ENCODE measurements around the gene TAF4.
"Not testable (repeated sequence)": the region's sequence is repeated elsewhere in the genome, so short reads cannot be mapped to it uniquely, and the experiment has no call there.

The TAF4 gene

DNA sequence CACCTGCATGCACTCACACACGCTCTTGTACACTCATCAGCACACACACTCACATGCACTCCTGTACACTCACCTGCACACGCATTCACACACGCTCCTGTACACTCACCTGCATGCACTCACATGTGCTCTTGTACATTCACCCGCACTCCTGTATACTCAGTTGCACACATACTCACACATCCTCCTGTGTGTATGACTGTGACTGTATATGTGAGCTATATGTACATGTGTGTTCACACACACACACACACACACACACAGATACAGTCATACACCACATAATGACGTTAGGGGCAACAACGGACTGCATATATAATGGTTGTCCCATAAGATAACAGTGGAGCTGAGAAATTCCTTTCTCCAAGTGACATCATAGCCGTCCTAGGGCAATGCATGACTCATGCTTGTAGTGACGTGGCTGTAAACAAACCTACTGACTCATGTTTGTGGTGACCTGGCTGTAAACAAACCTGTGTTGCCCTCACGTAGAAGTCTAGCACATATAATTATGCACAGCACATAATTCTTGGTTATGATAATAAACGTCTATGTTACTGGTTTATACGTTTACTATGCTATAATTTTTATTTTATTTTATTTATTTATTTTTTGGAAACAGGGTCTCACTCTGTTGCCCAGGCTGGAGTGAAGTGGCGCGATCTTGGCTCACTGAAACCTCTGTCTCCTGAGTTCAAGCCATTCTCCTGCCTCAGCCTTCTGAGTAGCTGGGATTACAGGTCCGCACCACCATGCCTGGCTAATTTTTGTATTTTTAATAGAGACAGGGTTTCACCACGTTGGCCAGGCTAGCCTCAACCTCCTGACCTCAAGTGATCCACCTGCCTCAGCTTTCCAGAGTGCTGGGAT lies 22.8 kb upstream of the TAF4 start:
- peak; percentile 41 for DNase-seq (ENCODE audit: low read depth)
- TF ChIP-seq, protein P1, sequence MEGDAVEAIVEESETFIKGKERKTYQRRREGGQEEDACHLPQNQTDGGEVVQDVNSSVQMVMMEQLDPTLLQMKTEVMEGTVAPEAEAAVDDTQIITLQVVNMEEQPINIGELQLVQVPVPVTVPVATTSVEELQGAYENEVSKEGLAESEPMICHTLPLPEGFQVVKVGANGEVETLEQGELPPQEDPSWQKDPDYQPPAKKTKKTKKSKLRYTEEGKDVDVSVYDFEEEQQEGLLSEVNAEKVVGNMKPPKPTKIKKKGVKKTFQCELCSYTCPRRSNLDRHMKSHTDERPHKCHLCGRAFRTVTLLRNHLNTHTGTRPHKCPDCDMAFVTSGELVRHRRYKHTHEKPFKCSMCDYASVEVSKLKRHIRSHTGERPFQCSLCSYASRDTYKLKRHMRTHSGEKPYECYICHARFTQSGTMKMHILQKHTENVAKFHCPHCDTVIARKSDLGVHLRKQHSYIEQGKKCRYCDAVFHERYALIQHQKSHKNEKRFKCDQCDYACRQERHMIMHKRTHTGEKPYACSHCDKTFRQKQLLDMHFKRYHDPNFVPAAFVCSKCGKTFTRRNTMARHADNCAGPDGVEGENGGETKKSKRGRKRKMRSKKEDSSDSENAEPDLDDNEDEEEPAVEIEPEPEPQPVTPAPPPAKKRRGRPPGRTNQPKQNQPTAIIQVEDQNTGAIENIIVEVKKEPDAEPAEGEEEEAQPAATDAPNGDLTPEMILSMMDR (conservative IDR thresholded peaks at IDR 0.05; ENCODE audit: low read depth, low read length), result no peak
- no peak overlapping the region for H3K4me3 ChIP-seq (ENCODE audit: low read length)

GRCh38 chr20:62087632-62088031 lies 22.0 kb upstream of the TAF4 start:
- DNase-seq (ENCODE audit: low read depth), result no peak
- TF ChIP-seq, protein P1 (conservative IDR thresholded peaks at IDR 0.05; ENCODE audit: low read depth, low read length), result no peak
- H3K4me3 ChIP-seq (ENCODE audit: low read length), result no peak overlapping the region

GRCh38 chr20:62087227-62087626 lies 21.5 kb upstream of the TAF4 start:
- H3K4me3 ChIP-seq (ENCODE audit: low read length), result no peak overlapping the region
- TF ChIP-seq, protein P1 (conservative IDR thresholded peaks at IDR 0.05; ENCODE audit: low read depth, low read length), result no peak
- no peak for DNase-seq (ENCODE audit: low read depth)

DNA sequence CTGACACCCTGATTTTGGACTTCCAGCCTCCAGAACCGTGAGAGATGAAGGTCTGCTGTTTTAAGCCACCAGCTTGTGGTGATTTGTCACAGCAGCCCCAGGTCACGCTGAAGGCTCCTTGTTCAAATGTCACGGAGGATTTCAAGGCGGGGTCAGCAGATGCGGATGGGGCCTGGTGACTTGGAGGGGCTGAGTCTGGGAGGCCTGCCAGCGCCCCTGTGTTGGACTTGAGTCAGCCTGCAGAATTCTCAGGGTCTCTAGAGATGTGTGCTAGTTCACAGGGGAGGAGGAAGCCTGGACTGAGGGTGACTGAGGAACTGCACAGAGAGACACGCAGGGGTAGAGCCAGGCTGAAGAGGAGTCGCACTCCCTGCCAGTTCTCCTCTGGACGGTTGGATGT lies 19.5 kb upstream of the TAF4 start:
- TF ChIP-seq, protein P1 (conservative IDR thresholded peaks at IDR 0.05; ENCODE audit: low read depth, low read length), result no peak
- H3K4me3 ChIP-seq (ENCODE audit: low read length), result no peak overlapping the region
- no peak for DNase-seq (ENCODE audit: low read depth)

GRCh38 chr20:62084224-62084623 lies 18.5 kb upstream of the TAF4 start:
- not testable (repeated sequence) for DNase-seq (ENCODE audit: low read depth); H3K4me3 ChIP-seq (ENCODE audit: low read length)

DNA sequence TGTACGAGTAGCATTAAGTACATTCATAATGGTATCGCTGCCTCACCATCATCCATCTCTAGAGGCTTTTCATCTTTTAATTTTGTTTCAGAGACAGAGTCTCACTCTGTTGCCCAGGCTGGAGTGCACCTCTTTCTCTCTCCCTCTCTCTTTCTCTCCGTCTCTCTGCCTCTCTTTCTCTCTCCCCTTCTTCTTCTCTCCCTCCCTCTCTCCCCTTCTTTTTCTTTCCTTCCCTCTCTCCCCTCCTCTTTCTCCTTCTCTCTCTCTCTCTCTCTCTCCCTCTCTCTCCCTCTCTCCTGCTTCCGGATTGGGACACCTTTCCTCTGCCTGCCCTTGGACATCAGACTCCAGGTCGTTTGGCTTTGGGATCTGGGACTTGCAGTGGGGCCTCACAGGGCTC lies 17.6 kb upstream of the TAF4 start:
- no peak for DNase-seq (ENCODE audit: low read depth)
- TF ChIP-seq, protein P1 (conservative IDR thresholded peaks at IDR 0.05; ENCODE audit: low read depth, low read length), result no peak
- H3K4me3 ChIP-seq (ENCODE audit: low read length), result no peak overlapping the region

GRCh38 chr20:62080249-62080990 lies 14.7 kb upstream of the TAF4 start:
- DNase-seq (ENCODE audit: low read depth), result no peak
- H3K4me3 ChIP-seq (ENCODE audit: low read length), result no peak overlapping the region
- TF ChIP-seq, protein P1 (conservative IDR thresholded peaks at IDR 0.05; ENCODE audit: low read depth, low read length), result no peak

All from retinal pigment epithelial cell (primary cell).